Calu3 (cell line): Measurements from ENCODE around the gene LSM12. TPM values are rescaled to one million over a fixed set of nuclear protein-coding genes. Genes with fewer than 3 reads are reported as not detected.

ENCODE experiments used
- BruUV-seq: library from RNA; stranded (reverse); fragments of 400-500 nt; replicated peaks from 2 replicates; lab custom pipeline; 2021; lab: Mats Ljungman, UMichigan
- CTCF ChIA-PET: fragments of 300-600 bp; sonication (Branson Sonifier 250); formaldehyde crosslinking; loops from one replicate; lab custom pipeline; 2022; ENCODE audit warnings: antibody characterized with exemption; lab: Charles Lee
- DNase-seq: peaks from one replicate; pipeline ENCODE4 v3.0.0; 2022
- H3K27ac Mint-ChIP-seq: one replicate; pipeline ENCODE4 v1.8.0; 2022; ENCODE audit warnings: mixed read lengths; ENCODE audit not compliant: unreplicated experiment
- H3K27me3 Mint-ChIP-seq: one replicate; pipeline ENCODE4 v1.8.0; 2022; ENCODE audit warnings: mixed read lengths; ENCODE audit not compliant: unreplicated experiment
- H3K36me3 Mint-ChIP-seq: one replicate; pipeline ENCODE4 v1.8.0; 2022; ENCODE audit warnings: mild to moderate bottlenecking, moderate library complexity, mixed read lengths; ENCODE audit not compliant: insufficient read depth, unreplicated experiment
- H3K4me1 Mint-ChIP-seq: one replicate; pipeline ENCODE4 v1.8.0; 2022; ENCODE audit warnings: mild to moderate bottlenecking, low read depth, mixed read lengths; ENCODE audit not compliant: unreplicated experiment
- H3K4me3 Mint-ChIP-seq: one replicate; pipeline ENCODE4 v1.8.0; 2022; ENCODE audit warnings: mild to moderate bottlenecking, low read depth, moderate library complexity, mixed read lengths; ENCODE audit not compliant: unreplicated experiment
- H3K9me3 Mint-ChIP-seq: one replicate; pipeline ENCODE4 v1.8.0; 2022; ENCODE audit warnings: low read depth, mixed read lengths; ENCODE audit not compliant: unreplicated experiment
- CTCF ChIP-seq: fragments of 200-600 bp; IDR thresholded peaks from one replicate; pipeline ENCODE4 v1.8.0; 2022; ENCODE audit warnings: antibody characterized with exemption; ENCODE audit not compliant: unreplicated experiment
- intact Hi-C: fragments of 100-400 bp; cut with micrococcal nuclease; formaldehyde crosslinking; loops from one replicate; pipeline ENCODE4 v1.10.0; 2022; ENCODE audit not compliant: unreplicated experiment
- total RNA-seq: library from RNA; stranded (reverse); gene quantifications from 2 replicates; pipeline ENCODE4 v1.2.3, GENCODE V29; 2022

Gene LSM12
- total RNA-seq, 1 experiment from 2014 or later = 79.5 TPM

GRCh38 chr17:44007346-44008204 lies 58.9 kb downstream of the LSM12 start:
- Mint-ChIP-seq H3K4me3 (peak overlapping the region; percentile 80), H3K4me1 (peaks cover 18% of the 10 kb centered on the region), H3K27me3 (peaks cover 34% of the 10 kb centered on the region), H3K9me3 (no peaks in the 10 kb centered on the region), H3K36me3 (peaks cover 44% of the 10 kb centered on the region), H3K27ac (peak overlapping the region; percentile 65)
- DNase-seq = no peak
- peak; percentile 2 for TF ChIP-seq CTCF
- BruUV-seq = TSS peak; percentile 26
- CTCF ChIA-PET = interaction anchor here (0.6 to 1.2 kb wide), 2 partner anchors 34 to 127 kb away, joined by 3 to 4 read pairs; no protein-coding TSS in a partner anchor
- intact Hi-C loops = no loop called here

GRCh38 chr17:44006598-44007345 lies 59.7 kb downstream of the LSM12 start:
- CTCF ChIA-PET = interaction anchor here (0.5 to 1.7 kb wide), 7 partner anchors 11 to 322 kb away, joined by 3 to 14 read pairs (median 4); partner anchors contain the start of gene RUNDC3A
- TF ChIP-seq CTCF = peak; percentile 72
- no peaks in the 10 kb centered on the region for H3K9me3 Mint-ChIP-seq
- peaks cover 22% of the 10 kb centered on the region for H3K4me1 Mint-ChIP-seq
- peaks cover 44% of the 10 kb centered on the region for H3K36me3 Mint-ChIP-seq
- H3K27ac Mint-ChIP-seq = peak overlapping the region; percentile 22
- BruUV-seq = no TSS peak
- H3K4me3 Mint-ChIP-seq = peak overlapping the region; percentile 80
- intact Hi-C loops = no loop called here
- DNase-seq = peak; percentile 99
- H3K27me3 Mint-ChIP-seq = peaks cover 40% of the 10 kb centered on the region

GRCh38 chr17:44006272-44006597 lies 60.2 kb downstream of the LSM12 start:
- CTCF ChIA-PET = interaction anchor here (0.5 to 1.7 kb wide), 6 partner anchors 10 to 321 kb away, joined by 3 to 14 read pairs (median 5); partner anchors contain the start of gene RUNDC3A
- Mint-ChIP-seq H3K36me3 (peaks cover 44% of the 10 kb centered on the region), H3K4me1 (peaks cover 27% of the 10 kb centered on the region), H3K27me3 (peaks cover 46% of the 10 kb centered on the region), H3K9me3 (no peaks in the 10 kb centered on the region), H3K27ac (peak overlapping the region; percentile 22), H3K4me3 (peak overlapping the region; percentile 80)
- no TSS peak for BruUV-seq
- no peak for DNase-seq
- TF ChIP-seq CTCF = no peak
- intact Hi-C loops = no loop called here

GRCh38 chr17:44005527-44006271 lies 60.8 kb downstream of the LSM12 start:
- Mint-ChIP-seq H3K4me3 (peak overlapping the region; percentile 80), H3K27ac (peak overlapping the region; percentile 22), H3K4me1 (peaks cover 27% of the 10 kb centered on the region), H3K27me3 (peaks cover 48% of the 10 kb centered on the region), H3K36me3 (peaks cover 42% of the 10 kb centered on the region), H3K9me3 (no peaks in the 10 kb centered on the region)
- peak; percentile 76 for DNase-seq
- no TSS peak for BruUV-seq
- CTCF ChIA-PET = interaction anchor here (0.5 to 1.7 kb wide), 4 partner anchors 10 to 321 kb away, joined by 3 to 14 read pairs (median 5); no protein-coding TSS in a partner anchor
- intact Hi-C loops = no loop called here
- TF ChIP-seq CTCF = no peak
